ENCODE measurements around the gene KLK8.

KLK8 gene

DNA sequence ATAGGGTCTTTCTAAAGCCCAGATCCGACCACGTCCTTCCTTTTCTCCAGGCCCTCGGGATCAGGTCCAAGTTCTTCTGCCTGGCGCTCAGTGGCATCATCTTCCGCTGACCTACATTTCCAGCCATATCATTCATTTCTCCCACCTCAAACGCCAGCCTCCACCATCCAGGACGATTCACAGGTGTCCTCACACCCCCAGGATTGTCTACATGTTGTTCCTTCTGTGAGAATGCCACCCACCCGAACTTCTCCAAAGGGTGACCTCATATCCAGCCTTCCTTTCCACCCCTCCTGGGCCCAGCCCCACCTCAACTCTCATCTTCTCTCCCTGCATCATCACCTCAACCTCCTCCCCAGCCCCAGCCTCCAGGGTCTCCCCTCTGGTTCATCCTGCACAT lies 43.8 kb downstream of the KLK8 start:
- TF ChIP-seq, protein P1, sequence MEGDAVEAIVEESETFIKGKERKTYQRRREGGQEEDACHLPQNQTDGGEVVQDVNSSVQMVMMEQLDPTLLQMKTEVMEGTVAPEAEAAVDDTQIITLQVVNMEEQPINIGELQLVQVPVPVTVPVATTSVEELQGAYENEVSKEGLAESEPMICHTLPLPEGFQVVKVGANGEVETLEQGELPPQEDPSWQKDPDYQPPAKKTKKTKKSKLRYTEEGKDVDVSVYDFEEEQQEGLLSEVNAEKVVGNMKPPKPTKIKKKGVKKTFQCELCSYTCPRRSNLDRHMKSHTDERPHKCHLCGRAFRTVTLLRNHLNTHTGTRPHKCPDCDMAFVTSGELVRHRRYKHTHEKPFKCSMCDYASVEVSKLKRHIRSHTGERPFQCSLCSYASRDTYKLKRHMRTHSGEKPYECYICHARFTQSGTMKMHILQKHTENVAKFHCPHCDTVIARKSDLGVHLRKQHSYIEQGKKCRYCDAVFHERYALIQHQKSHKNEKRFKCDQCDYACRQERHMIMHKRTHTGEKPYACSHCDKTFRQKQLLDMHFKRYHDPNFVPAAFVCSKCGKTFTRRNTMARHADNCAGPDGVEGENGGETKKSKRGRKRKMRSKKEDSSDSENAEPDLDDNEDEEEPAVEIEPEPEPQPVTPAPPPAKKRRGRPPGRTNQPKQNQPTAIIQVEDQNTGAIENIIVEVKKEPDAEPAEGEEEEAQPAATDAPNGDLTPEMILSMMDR (IDR thresholded peaks at IDR 0.05; ENCODE audit: insufficient read depth, low read length, poor library complexity, severe bottlenecking) = no peak
- TF ChIP-seq EZH2phosphoT487 (conservative IDR thresholded peaks at IDR 0.05; ENCODE audit: low read length) = no peak
- H3K79me2 ChIP-seq (ENCODE audit: insufficient read depth, low read length) = no peaks in the 10 kb centered on the region
- H3K9me3 ChIP-seq (ENCODE audit: insufficient read depth, low read length) = no peaks in the 10 kb centered on the region
- no peak overlapping the region for H2AFZ ChIP-seq (ENCODE audit: low read depth, low read length, severe bottlenecking)
- H3K9me2 ChIP-seq (replicated peaks; ENCODE audit: insufficient read depth, low read length) = no peaks in the 10 kb centered on the region
- H3K9ac ChIP-seq (ENCODE audit: low read length) = no peak overlapping the region
- no peaks in the 10 kb centered on the region for H3K36me3 ChIP-seq (ENCODE audit: low read length)
- no peak overlapping the region for H3K27ac ChIP-seq (ENCODE audit: low read depth, low read length)
- no peaks in the 10 kb centered on the region for H4K20me1 ChIP-seq (ENCODE audit: low read depth, low read length)
- H3K4me3 ChIP-seq (ENCODE audit: insufficient read depth, low read length, poor library complexity, severe bottlenecking) = no peak overlapping the region
- no peaks in the 10 kb centered on the region for H3F3A ChIP-seq (ENCODE audit: insufficient read depth)
- H3K4me2 ChIP-seq (ENCODE audit: low read depth, low read length, poor library complexity, severe bottlenecking) = no peak overlapping the region
- H3K27me3 ChIP-seq (ENCODE audit: low read length) = no peaks in the 10 kb centered on the region

DNA sequence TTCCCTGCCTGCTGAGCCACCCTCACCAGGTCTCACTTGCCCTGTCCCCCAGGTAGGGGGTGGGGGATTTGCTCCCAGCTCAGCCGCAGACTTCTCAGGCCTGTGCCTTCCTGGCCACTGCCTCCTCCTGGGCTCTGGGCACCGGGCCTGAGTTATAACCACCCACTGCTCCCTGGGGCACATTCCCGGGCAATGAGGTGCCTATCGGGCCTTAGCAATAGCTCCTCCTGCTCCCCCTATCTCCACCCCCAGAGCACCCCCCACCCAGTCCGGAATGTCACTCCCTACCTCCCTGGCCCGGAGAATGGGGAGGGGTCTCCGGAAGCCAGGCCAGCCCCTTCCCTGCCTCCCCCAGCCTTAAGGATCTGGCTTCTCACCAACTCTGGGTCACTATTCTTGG lies 48.5 kb downstream of the KLK8 start, which contains the start of gene KLK5:
KLK5 (minus strand) TSS at position 129 of the 400 bp plus-strand sequence. CDS start 381 bp downstream, outside the sequence.
- no peak within 1 kb of the TSS for H3K4me2 ChIP-seq (ENCODE audit: low read depth, low read length, poor library complexity, severe bottlenecking)
- no peaks in the 10 kb centered on the region for H3K79me2 ChIP-seq (ENCODE audit: insufficient read depth, low read length)
- H3K4me3 ChIP-seq (ENCODE audit: insufficient read depth, low read length, poor library complexity, severe bottlenecking) = no peak within 1 kb of the TSS
- no peak within 1 kb of the TSS for H3K27ac ChIP-seq (ENCODE audit: low read depth, low read length)
- no peaks in the 10 kb centered on the region for H3F3A ChIP-seq (ENCODE audit: insufficient read depth)
- no peaks in the 10 kb centered on the region for H3K27me3 ChIP-seq (ENCODE audit: low read length)
- H3K36me3 ChIP-seq (ENCODE audit: low read length) = no peaks in the 10 kb centered on the region
- no peak within 1 kb of the TSS for H3K9ac ChIP-seq (ENCODE audit: low read length)
- no peaks in the 10 kb centered on the region for H3K9me3 ChIP-seq (ENCODE audit: insufficient read depth, low read length)
- no peaks in the 10 kb centered on the region for H4K20me1 ChIP-seq (ENCODE audit: low read depth, low read length)
- no peak within 1 kb of the TSS for H2AFZ ChIP-seq (ENCODE audit: low read depth, low read length, severe bottlenecking)
- no peaks in the 10 kb centered on the region for H3K9me2 ChIP-seq (replicated peaks; ENCODE audit: insufficient read depth, low read length)
- TF ChIP-seq, protein P1 (IDR thresholded peaks at IDR 0.05; ENCODE audit: insufficient read depth, low read length, poor library complexity, severe bottlenecking) = no peak
- no peak for TF ChIP-seq EZH2phosphoT487 (conservative IDR thresholded peaks at IDR 0.05; ENCODE audit: low read length)

GRCh38 chr19:50949861-50950260 lies 51.5 kb downstream of the KLK8 start:
- no peak overlapping the region for H3K27ac ChIP-seq (ENCODE audit: low read depth, low read length)

More at GRCh38 chr19:50949861-50950260, 51.5 kb downstream of the KLK8 start:
- H3F3A ChIP-seq (ENCODE audit: insufficient read depth) = no peaks in the 10 kb centered on the region
- no peak overlapping the region for H3K9ac ChIP-seq (ENCODE audit: low read length)
- H3K79me2 ChIP-seq (ENCODE audit: insufficient read depth, low read length) = no peaks in the 10 kb centered on the region
- no peak overlapping the region for H3K4me2 ChIP-seq (ENCODE audit: low read depth, low read length, poor library complexity, severe bottlenecking)
- TF ChIP-seq EZH2phosphoT487 (conservative IDR thresholded peaks at IDR 0.05; ENCODE audit: low read length) = no peak
- TF ChIP-seq, protein P1 (IDR thresholded peaks at IDR 0.05; ENCODE audit: insufficient read depth, low read length, poor library complexity, severe bottlenecking) = no peak
- H3K27me3 ChIP-seq (ENCODE audit: low read length) = no peaks in the 10 kb centered on the region
- H2AFZ ChIP-seq (ENCODE audit: low read depth, low read length, severe bottlenecking) = no peak overlapping the region
- no peaks in the 10 kb centered on the region for H3K36me3 ChIP-seq (ENCODE audit: low read length)
- H3K4me3 ChIP-seq (ENCODE audit: insufficient read depth, low read length, poor library complexity, severe bottlenecking) = no peak overlapping the region
- no peaks in the 10 kb centered on the region for H3K9me2 ChIP-seq (replicated peaks; ENCODE audit: insufficient read depth, low read length)
- no peaks in the 10 kb centered on the region for H4K20me1 ChIP-seq (ENCODE audit: low read depth, low read length)
- H3K9me3 ChIP-seq (ENCODE audit: insufficient read depth, low read length) = no peaks in the 10 kb centered on the region

All from SU-DHL-6 (cell line).